Activated T-helper 1 cell treated with anti-CD3 and anti-CD28 coated beads, Interleukin-2, amount 50 U/mL, for 16 hours (primary cell): ENCODE data around the gene PLBD2.

Experiments
- DNase-seq, 2 donors: peaks; one replicate each; pipeline ENCODE4 v3.0.0-alpha.2; 2020; ENCODE audit warnings: low read depth in 1 of 2, low spot score in 1 of 2

The PLBD2 gene

GRCh38 chr12:113439606-113440030, 81.2 kb downstream of the PLBD2 start:
- DNase-seq, result no peak

GRCh38 chr12:113440336-113440735, 81.9 kb downstream of the PLBD2 start:
- DNase-seq, result no peak
